ENCODE data around the gene UBTD1.

UBTD1 gene

GRCh38 chr10:97515271-97515978 is 16.7 kb downstream of the UBTD1 start:
- TF ChIP-seq CEBPB (IDR thresholded peaks at IDR 0.05) (no peak), FOXM1 (IDR thresholded peaks at IDR 0.05; ENCODE audit: borderline replicate concordance, low read depth) (no peak), REST (IDR thresholded peaks at IDR 0.05; ENCODE audit: low read depth) (no peak), EP300 (IDR thresholded peaks at IDR 0.05; ENCODE audit: borderline replicate concordance) (no peak), TAF1 (IDR thresholded peaks at IDR 0.05; ENCODE audit: low read depth) (no peak), MAX (IDR thresholded peaks at IDR 0.05) (no peak), CREB1 (IDR thresholded peaks at IDR 0.05; ENCODE audit: low read depth) (no peak), RAD21 (IDR thresholded peaks at IDR 0.05; ENCODE audit: low read depth) (no peak), TEAD4 (IDR thresholded peaks at IDR 0.05) (no peak), TCF12 (IDR thresholded peaks at IDR 0.05; ENCODE audit: low read depth) (no peak), ZBTB7A (IDR thresholded peaks at IDR 0.05; ENCODE audit: low read depth) (no peak), USF1 (IDR thresholded peaks at IDR 0.05) (no peak), EGR1 (IDR thresholded peaks at IDR 0.05) (no peak), YY1 (IDR thresholded peaks at IDR 0.05; ENCODE audit: low read depth) (no peak), NFIC (IDR thresholded peaks at IDR 0.05) (no peak)

- TF ChIP-seq TCF12 (IDR thresholded peaks at IDR 0.05; ENCODE audit: low read depth) = no peak
These were observed 18.5 kb downstream of the UBTD1 start for GRCh38 chr10:97517096-97517750.

GRCh38 chr10:97517778-97518300 is 19.1 kb downstream of the UBTD1 start:
- TF ChIP-seq RAD21 (IDR thresholded peaks at IDR 0.05; ENCODE audit: low read depth) = no peak
- no peak for TF ChIP-seq TEAD4 (IDR thresholded peaks at IDR 0.05)
- no peak for TF ChIP-seq CREB1 (IDR thresholded peaks at IDR 0.05; ENCODE audit: low read depth)
- TF ChIP-seq YY1 (IDR thresholded peaks at IDR 0.05; ENCODE audit: low read depth) = no peak
- TF ChIP-seq EGR1 (IDR thresholded peaks at IDR 0.05) = no peak
- TF ChIP-seq MAX (IDR thresholded peaks at IDR 0.05) = no peak
- TF ChIP-seq TCF12 (IDR thresholded peaks at IDR 0.05; ENCODE audit: low read depth) = no peak
- TF ChIP-seq ZBTB7A (IDR thresholded peaks at IDR 0.05; ENCODE audit: low read depth) = no peak
- TF ChIP-seq NFIC (IDR thresholded peaks at IDR 0.05) = no peak
- TF ChIP-seq TAF1 (IDR thresholded peaks at IDR 0.05; ENCODE audit: low read depth) = no peak
- no peak for TF ChIP-seq REST (IDR thresholded peaks at IDR 0.05; ENCODE audit: low read depth)
- no peak for TF ChIP-seq FOXM1 (IDR thresholded peaks at IDR 0.05; ENCODE audit: borderline replicate concordance, low read depth)
- no peak for TF ChIP-seq CEBPB (IDR thresholded peaks at IDR 0.05)
- no peak for TF ChIP-seq EP300 (IDR thresholded peaks at IDR 0.05; ENCODE audit: borderline replicate concordance)
- TF ChIP-seq USF1 (IDR thresholded peaks at IDR 0.05) = no peak

- no peak for TF ChIP-seq USF1 (IDR thresholded peaks at IDR 0.05)
- no peak for TF ChIP-seq EGR1 (IDR thresholded peaks at IDR 0.05)
- no peak for TF ChIP-seq REST (IDR thresholded peaks at IDR 0.05; ENCODE audit: low read depth)
These were observed 19.7 kb downstream of the UBTD1 start for GRCh38 chr10:97518301-97519043.
